Measurements from ENCODE around the gene HSD3B2. TPM values are rescaled to one million over a fixed set of nuclear protein-coding genes. Genes with fewer than 3 reads are reported as not detected.

HSD3B2 gene
- total and polyA plus RNA-seq, 2 of the 8 experiments (the other 6 are each of a cell fraction or from before 2014, with no cell fraction given), result not detected

DNA sequence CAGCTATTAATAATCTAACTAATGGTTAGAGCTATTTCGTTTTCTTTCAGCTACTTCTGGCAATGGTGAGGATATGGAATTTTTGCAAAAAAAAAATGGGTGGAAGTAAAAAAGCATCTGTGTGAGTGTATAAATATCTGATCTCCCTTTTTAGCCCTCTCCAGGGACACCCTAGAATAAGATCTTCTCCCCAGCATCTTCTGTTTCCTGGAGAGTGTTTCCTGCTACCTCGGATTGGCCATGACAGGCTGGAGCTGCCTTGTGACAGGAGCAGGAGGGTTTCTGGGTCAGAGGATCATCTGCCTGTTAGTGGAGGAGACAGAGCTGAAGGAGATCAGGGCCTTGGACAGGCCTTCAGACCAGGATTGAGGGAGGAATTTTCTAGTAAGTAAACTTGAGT, 23.8 kb downstream of the HSD3B2 start (continued):
- TF ChIP-seq, protein P1, sequence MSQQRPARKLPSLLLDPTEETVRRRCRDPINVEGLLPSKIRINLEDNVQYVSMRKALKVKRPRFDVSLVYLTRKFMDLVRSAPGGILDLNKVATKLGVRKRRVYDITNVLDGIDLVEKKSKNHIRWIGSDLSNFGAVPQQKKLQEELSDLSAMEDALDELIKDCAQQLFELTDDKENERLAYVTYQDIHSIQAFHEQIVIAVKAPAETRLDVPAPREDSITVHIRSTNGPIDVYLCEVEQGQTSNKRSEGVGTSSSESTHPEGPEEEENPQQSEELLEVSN (IDR thresholded peaks at IDR 0.05), result no peak
- no peak for TF ChIP-seq SRF (IDR thresholded peaks at IDR 0.05; ENCODE audit: low read depth, low read length)

Data from H1 (cell line).